Fibroblast of lung (primary cell): ENCODE data around the gene MBD4. TPM values are rescaled to one million over a fixed set of nuclear protein-coding genes. Genes with fewer than 3 reads are reported as not detected.

Experiments
- DNase-seq, 2 donors: peaks; one replicate each; pipeline versions ENCODE4 v3.0.0 to v3.0.0-alpha.2; 2010; ENCODE audit warnings: low read depth in 2 of 2
- H2AFZ ChIP-seq: 2 replicates; pipeline ENCODE4 v1.5.1; 2012; ENCODE audit warnings: low read length, control low read depth, inconsistent platforms
- H3K27ac ChIP-seq: 2 replicates; pipeline ENCODE4 v1.5.1; 2011; ENCODE audit warnings: low read length, control low read depth; ENCODE audit not compliant: insufficient read depth
- H3K27me3 ChIP-seq: 2 replicates; pipeline ENCODE4 v1.5.1; 2011; ENCODE audit warnings: mild to moderate bottlenecking, low read length; ENCODE audit not compliant: control insufficient read depth, insufficient read depth
- H3K36me3 ChIP-seq: 2 replicates; pipeline ENCODE4 v1.5.1; 2011; ENCODE audit warnings: low read length; ENCODE audit not compliant: control insufficient read depth, insufficient read depth
- H3K4me1 ChIP-seq: 2 replicates; pipeline ENCODE4 v1.5.1; 2011; ENCODE audit warnings: low read length; ENCODE audit not compliant: control insufficient read depth, insufficient read depth; ENCODE audit errors: extremely low read depth
- H3K4me2 ChIP-seq: 2 replicates; pipeline ENCODE4 v1.5.1; 2011; ENCODE audit warnings: low read length, control low read depth; ENCODE audit not compliant: insufficient read depth; ENCODE audit errors: extremely low read depth
- H3K4me3 ChIP-seq, 4 experiments: fragments of 200-600 bp in 1 of 4; sonication (generic) in 1 of 4; replicated peaks in 1 of 4; 2 replicates each; pipeline ENCODE4 v1.5.1; 2011 to 2016; ENCODE audit warnings: low read length in 4 of 4, low read depth in 3 of 4, mild to moderate bottlenecking in 3 of 4, control low read depth in 2 of 4, inconsistent platforms in 1 of 4, mixed read lengths in 1 of 4; ENCODE audit not compliant: insufficient read depth in 1 of 4; ENCODE audit errors: control extremely low read depth in 1 of 4
- H3K79me2 ChIP-seq: 2 replicates; pipeline ENCODE4 v1.5.1; 2012; ENCODE audit warnings: mild to moderate bottlenecking, low read length, inconsistent platforms; ENCODE audit not compliant: control insufficient read depth, insufficient read depth
- H3K9ac ChIP-seq: 2 replicates; pipeline ENCODE4 v1.5.1; 2011; ENCODE audit warnings: mild to moderate bottlenecking, low read length, control low read depth; ENCODE audit not compliant: insufficient read depth
- H3K9me3 ChIP-seq: 2 replicates; pipeline ENCODE4 v1.5.1; 2012; ENCODE audit warnings: low read depth, low read length; ENCODE audit not compliant: control insufficient read depth, insufficient read depth
- H4K20me1 ChIP-seq: 2 replicates; pipeline ENCODE4 v1.5.1; 2011; ENCODE audit warnings: low read length; ENCODE audit not compliant: control insufficient read depth, insufficient read depth; ENCODE audit errors: extremely low read depth
- CTCF ChIP-seq, 2 donors: IDR thresholded peaks in 1 of 2; conservative IDR thresholded peaks in 1 of 2; 1 replicate in 1 of 2; 2 replicates in 1 of 2; pipeline ENCODE4 v1.5.1; 2011 to 2012; ENCODE audit warnings: low read length in 2 of 2, control low read depth in 1 of 2, inconsistent platforms in 1 of 2, low read depth in 1 of 2, mild to moderate bottlenecking in 1 of 2
- EZH2 ChIP-seq: IDR thresholded peaks from 2 replicates; pipeline ENCODE4 v1.5.1; 2012; ENCODE audit warnings: low read length, control low read depth, mild to moderate bottlenecking; ENCODE audit errors: missing control alignments
- polyA plus RNA-seq, 2 donors: library from polyadenylated mRNA; depleted of rRNA in 1 of 2; stranded (reverse) in 1 of 2; unstranded in 1 of 2; fragments of >200 nt; gene quantifications; 2 replicates each; pipeline ENCODE4 v1.2.1, GENCODE V29; 2011 to 2012; ENCODE audit warnings: missing spikeins in 1 of 2
- total RNA-seq: library from RNA; depleted of rRNA; stranded (reverse); fragments of >200 nt; gene quantifications from 2 replicates; pipeline ENCODE4 v1.2.1, GENCODE V29; 2014

The MBD4 gene
- total and polyA plus RNA-seq, 2 donors (not counting 1 experiment from before 2014, with no cell fraction given) = 27.4 to 35.5 TPM

GRCh38 chr3:129463094-129463493 lies 23.3 kb upstream of the MBD4 start:
- Histone ChIP-seq H3K27ac (no peak overlapping the region), H3K4me2 (no peak overlapping the region), H2AFZ (no peak overlapping the region), H3K79me2 (no peaks in the 10 kb centered on the region), H4K20me1 (no peaks in the 10 kb centered on the region), H3K4me3 (no peak overlapping the region), H3K27me3 (no peaks in the 10 kb centered on the region), H3K9me3 (no peaks in the 10 kb centered on the region), H3K9ac (no peak overlapping the region), H3K36me3 (peaks cover 1% of the 10 kb centered on the region), H3K4me1 (peaks cover 4% of the 10 kb centered on the region)
- no peak for DNase-seq
- TF ChIP-seq EZH2 = no peak
- no peak for TF ChIP-seq CTCF (conservative IDR thresholded peaks at IDR 0.05 in 1 of 2, IDR thresholded peaks at IDR 0.05 in 1 of 2; ENCODE audit: low read depth in 1 of 2, low read length in 2 of 2)

GRCh38 chr3:129462361-129462968 lies 22.7 kb upstream of the MBD4 start:
- Histone ChIP-seq H3K9ac (no peak overlapping the region), H3K9me3 (no peaks in the 10 kb centered on the region), H3K36me3 (peaks cover 1% of the 10 kb centered on the region), H3K4me1 (peaks cover 4% of the 10 kb centered on the region), H3K27ac (no peak overlapping the region), H3K79me2 (no peaks in the 10 kb centered on the region), H3K27me3 (no peaks in the 10 kb centered on the region), H3K4me2 (no peak overlapping the region), H3K4me3 (no peak overlapping the region), H2AFZ (no peak overlapping the region), H4K20me1 (no peaks in the 10 kb centered on the region)
- TF ChIP-seq CTCF (conservative IDR thresholded peaks at IDR 0.05 in 1 of 2, IDR thresholded peaks at IDR 0.05 in 1 of 2; ENCODE audit: low read depth in 1 of 2, low read length in 2 of 2) (no peak), EZH2 (no peak)
- no peak for DNase-seq

- Histone ChIP-seq H3K79me2 (no peaks in the 10 kb centered on the region), H3K27ac (no peak overlapping the region), H4K20me1 (no peaks in the 10 kb centered on the region), H3K4me2 (no peak overlapping the region), H3K9ac (no peak overlapping the region), H3K36me3 (peaks cover 1% of the 10 kb centered on the region), H2AFZ (no peak overlapping the region), H3K9me3 (no peaks in the 10 kb centered on the region), H3K27me3 (no peaks in the 10 kb centered on the region), H3K4me1 (peaks cover 4% of the 10 kb centered on the region), H3K4me3 (no peak overlapping the region)
- TF ChIP-seq CTCF (conservative IDR thresholded peaks at IDR 0.05 in 1 of 2, IDR thresholded peaks at IDR 0.05 in 1 of 2; ENCODE audit: low read depth in 1 of 2, low read length in 2 of 2) = no peak
- no peak for TF ChIP-seq EZH2
- peak in 1 of 2 donors; percentile 34 for DNase-seq
Observed at GRCh38 chr3:129461461-129462146, 21.9 kb upstream of the MBD4 start.
